Muscle layer of colon (tissue), 2 donors: ENCODE data around the gene LGR4.
A peak's percentile ranks its signal among the peaks of the same experiment; 100 is the strongest.

Experiments
- H3K27ac ChIP-seq: one replicate; pipeline ENCODE4 v1.7.0; 2013; ENCODE audit warnings: low read depth, mild to moderate bottlenecking, low read length, moderate library complexity
- H3K27me3 ChIP-seq, 2 donors: one replicate each; pipeline ENCODE4 v1.7.0; 2013; ENCODE audit warnings: low read length in 2 of 2, mild to moderate bottlenecking in 2 of 2; ENCODE audit not compliant: insufficient read depth in 2 of 2, control insufficient read depth in 1 of 2
- H3K36me3 ChIP-seq: one replicate; pipeline ENCODE4 v1.7.0; 2013; ENCODE audit warnings: mild to moderate bottlenecking, low read length; ENCODE audit not compliant: insufficient read depth
- H3K4me1 ChIP-seq: one replicate; pipeline ENCODE4 v1.7.0; 2013; ENCODE audit warnings: mild to moderate bottlenecking, low read length; ENCODE audit not compliant: insufficient read depth
- H3K4me3 ChIP-seq, 2 donors: one replicate each; pipeline ENCODE4 v1.7.0; 2013; ENCODE audit warnings: low read length in 2 of 2, low read depth in 1 of 2, mild to moderate bottlenecking in 1 of 2, moderate library complexity in 1 of 2
- H3K9ac ChIP-seq: one replicate; pipeline ENCODE4 v1.7.0; 2013; ENCODE audit warnings: low read length
- H3K9me3 ChIP-seq: one replicate; pipeline ENCODE4 v1.7.0; 2013; ENCODE audit warnings: mild to moderate bottlenecking, low read length
- donor health status: abdominal sarcoma.
- donor health status: Adenocarcinoma of cecum.

Gene LGR4

DNA sequence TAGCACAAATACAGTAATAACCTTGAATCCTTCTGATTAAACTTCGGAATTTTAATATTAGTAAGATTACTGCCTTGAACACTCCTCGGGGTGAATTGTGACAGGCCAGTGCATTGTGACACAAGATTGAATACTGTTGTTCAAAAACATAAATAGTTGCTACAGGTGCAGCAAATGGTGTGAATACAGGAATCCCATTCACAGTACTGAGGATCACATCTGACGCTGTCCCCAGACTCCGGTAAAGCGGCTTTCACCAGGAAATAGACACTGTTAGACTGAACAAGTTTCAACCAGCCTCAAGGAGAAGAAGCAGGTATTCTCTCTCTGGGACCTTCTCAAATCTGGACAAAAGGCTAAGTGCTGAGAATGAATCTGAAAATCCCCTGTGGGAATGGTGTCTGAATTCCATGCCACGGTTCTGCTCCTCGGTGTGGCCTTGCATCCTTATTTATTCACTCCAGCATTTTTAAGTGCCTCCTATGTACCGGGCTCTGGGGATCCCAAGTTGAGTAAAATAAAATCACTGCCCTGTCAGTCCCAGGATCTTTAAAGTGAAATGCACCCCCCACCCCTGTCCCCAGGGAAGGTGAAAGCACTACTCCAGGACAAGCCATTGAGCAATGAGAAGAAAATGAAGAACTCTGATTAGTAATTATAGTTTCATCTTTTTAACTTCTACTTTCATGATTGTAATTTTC is 3.4 kb downstream of the LGR4 start:
- H3K9me3 ChIP-seq: no peaks in the 10 kb centered on the region
- peak overlapping the region in 1 of 2 donors; percentile 81 for H3K4me3 ChIP-seq
- no peaks in the 10 kb centered on the region for H3K27me3 ChIP-seq
- H3K36me3 ChIP-seq: no peaks in the 10 kb centered on the region
- H3K27ac ChIP-seq: peak overlapping the region; percentile 23
- no peak overlapping the region for H3K9ac ChIP-seq
- H3K4me1 ChIP-seq: peaks cover 51% of the 10 kb centered on the region

DNA sequence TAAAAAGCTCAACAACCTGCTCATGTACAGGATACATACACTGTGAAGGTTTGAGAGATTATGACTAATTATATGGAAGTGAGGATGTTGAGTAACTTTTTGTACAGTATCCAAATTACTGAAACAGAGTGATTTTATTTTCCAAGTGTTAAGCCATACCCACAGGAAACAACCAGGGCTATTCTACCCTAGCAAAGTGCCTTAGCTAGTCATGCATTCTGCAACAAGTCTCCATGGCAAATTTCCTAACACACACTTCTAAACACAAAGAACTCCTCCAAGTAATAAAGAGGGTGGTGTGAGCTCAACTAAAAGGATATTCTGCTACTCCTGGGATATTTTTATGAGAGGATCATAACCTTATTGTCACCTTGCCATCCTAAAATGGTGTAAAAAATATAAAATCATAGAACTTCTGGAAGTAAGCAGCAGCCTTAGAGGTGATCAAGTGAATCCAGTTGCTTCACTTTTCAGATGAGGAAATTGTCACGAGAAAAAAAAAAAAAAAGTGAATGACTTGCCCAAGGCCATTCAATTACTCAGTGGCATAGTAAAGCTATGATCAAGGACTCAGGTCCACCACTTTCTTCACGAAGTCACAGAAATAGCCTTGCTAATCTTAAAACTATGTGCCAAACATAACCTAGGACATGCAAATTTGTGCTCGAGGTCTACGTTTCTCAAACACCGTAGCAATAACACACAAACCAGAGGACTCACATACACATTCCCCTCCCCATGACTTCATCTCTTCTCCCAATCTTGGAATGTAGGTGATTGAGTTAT is 4.2 kb downstream of the LGR4 start:
- Histone ChIP-seq H3K36me3 (no peaks in the 10 kb centered on the region), H3K27me3 (no peaks in the 10 kb centered on the region), H3K4me1 (peaks cover 51% of the 10 kb centered on the region), H3K4me3 (peak overlapping the region in 1 of 2 donors; percentile 8), H3K9ac (no peak overlapping the region), H3K9me3 (no peaks in the 10 kb centered on the region), H3K27ac (peak overlapping the region; percentile 58)

DNA sequence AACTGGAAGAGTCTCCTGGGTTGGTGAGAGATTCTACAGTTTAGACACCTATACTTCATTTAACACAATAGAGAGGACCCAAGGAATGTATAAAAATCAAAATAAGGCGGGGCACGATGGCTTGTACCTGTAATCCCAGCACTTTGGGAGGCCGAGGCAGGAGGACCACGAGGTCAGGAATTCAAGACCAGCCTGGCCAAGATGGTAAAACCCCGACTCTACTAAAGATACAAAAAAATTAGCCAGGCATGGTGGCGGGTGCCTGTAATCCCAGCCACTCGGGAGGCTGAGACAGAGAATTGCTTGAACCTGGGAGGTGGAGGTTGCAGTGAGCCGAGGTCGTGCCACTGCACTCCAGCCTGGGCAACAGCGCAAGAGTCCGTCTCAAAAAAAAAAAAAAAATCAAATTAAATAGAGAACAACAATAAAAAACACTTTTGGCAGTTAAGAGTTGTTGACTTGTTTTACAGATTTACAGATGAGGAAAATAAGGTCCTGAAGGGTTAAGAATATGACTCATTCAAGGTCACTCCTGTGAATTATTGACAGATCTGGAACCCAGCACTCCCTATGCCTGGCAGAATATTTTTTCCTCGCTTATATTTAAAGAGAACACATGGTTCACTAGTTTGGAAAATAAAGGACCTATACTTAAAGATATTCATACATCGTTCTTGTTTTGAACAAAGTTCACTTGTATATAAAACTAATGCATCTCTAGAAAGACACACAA is 5.2 kb downstream of the LGR4 start:
- no peak overlapping the region for H3K9ac ChIP-seq
- no peaks in the 10 kb centered on the region for H3K27me3 ChIP-seq
- H3K36me3 ChIP-seq: no peaks in the 10 kb centered on the region
- H3K27ac ChIP-seq: peak overlapping the region; percentile 58
- H3K4me1 ChIP-seq: peaks cover 47% of the 10 kb centered on the region
- H3K4me3 ChIP-seq: no peak overlapping the region
- no peaks in the 10 kb centered on the region for H3K9me3 ChIP-seq

DNA sequence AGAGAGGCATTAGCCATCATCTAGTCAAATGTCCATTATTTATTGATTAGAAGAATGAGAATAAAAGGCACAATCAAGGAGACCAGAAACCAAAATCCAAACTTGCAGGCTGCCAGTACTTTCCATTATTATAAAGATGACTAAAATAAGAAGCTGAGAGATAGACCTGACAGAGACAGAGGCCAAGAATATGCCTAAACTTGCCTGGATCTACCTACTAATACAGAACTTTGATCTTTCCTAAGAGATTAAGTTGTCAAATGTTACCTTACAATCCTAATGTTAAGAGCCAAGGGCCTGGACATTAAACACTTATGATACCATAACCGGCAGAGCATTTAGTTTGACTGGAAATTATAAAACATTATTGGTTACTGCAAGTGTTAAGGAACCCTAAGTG is 6.2 kb downstream of the LGR4 start:
- Histone ChIP-seq H3K4me3 (no peak overlapping the region), H3K9me3 (no peaks in the 10 kb centered on the region), H3K9ac (no peak overlapping the region), H3K27ac (no peak overlapping the region), H3K27me3 (no peaks in the 10 kb centered on the region), H3K4me1 (peaks cover 50% of the 10 kb centered on the region), H3K36me3 (no peaks in the 10 kb centered on the region)

DNA sequence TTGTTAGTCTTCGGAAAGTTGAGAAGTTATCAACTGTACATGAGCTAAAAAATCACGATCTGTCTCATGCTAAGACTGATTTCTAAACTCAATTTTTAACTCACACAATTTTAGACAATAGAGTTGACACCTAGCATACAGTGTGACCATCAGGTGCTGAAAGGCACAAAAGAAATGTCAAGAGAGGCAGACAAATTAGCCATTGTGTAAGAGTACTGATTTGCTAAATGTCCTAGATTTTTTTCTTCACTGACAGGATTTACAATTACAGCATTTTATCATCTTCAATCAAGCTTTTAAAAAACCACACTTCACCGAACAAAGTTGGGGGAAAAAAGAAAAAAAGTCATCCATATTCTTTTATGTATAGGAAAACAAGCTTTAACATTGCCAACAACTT is 7.0 kb downstream of the LGR4 start:
- Histone ChIP-seq H3K9ac (no peak overlapping the region), H3K27ac (no peak overlapping the region), H3K4me1 (peaks cover 45% of the 10 kb centered on the region), H3K27me3 (no peaks in the 10 kb centered on the region), H3K36me3 (no peaks in the 10 kb centered on the region), H3K4me3 (no peak overlapping the region), H3K9me3 (no peaks in the 10 kb centered on the region)

DNA sequence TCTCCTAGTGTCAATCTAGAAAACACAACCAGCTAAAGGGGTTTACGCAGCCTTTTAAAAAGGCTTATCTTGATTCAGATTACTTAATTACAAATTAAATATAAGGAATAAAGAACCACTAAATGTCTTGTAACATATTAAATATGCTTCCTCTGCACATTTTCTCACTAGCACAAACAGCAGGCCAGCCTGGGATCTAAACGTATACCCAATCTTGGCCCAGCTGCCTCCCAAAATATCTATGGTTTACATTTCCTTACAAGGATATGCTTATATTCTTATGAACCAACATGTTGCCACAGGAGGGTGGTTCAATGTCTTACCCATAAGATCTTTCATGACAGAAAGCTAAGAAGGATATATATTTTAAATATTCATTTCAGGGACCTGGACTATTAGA is 7.7 kb downstream of the LGR4 start:
- H3K27ac ChIP-seq: peak overlapping the region; percentile 32
- H3K27me3 ChIP-seq: no peaks in the 10 kb centered on the region
- H3K9me3 ChIP-seq: no peaks in the 10 kb centered on the region
- no peaks in the 10 kb centered on the region for H3K36me3 ChIP-seq
- H3K4me1 ChIP-seq: peaks cover 38% of the 10 kb centered on the region
- no peak overlapping the region for H3K9ac ChIP-seq
- no peak overlapping the region for H3K4me3 ChIP-seq

DNA sequence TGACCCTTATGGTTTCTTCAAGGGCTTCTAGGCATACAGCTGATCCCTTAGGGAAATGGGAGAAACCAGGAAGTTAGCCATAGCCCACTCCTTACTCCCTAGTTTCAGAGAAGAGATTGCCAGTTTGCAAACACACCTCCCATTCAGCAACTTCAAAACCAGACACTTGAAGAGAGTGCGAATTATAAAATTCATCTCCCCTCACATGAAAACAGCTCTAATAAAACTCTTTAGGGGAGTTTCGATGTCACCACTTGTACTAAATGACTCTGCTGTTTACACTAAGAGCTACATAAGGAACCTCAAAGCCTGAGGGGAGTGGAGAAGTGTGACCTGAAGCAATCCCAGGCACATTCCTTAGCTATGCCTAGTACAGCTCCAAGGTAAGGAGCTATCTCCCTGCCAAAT is 8.3 kb downstream of the LGR4 start:
- no peaks in the 10 kb centered on the region for H3K9me3 ChIP-seq
- no peak overlapping the region for H3K4me3 ChIP-seq
- H3K4me1 ChIP-seq: peaks cover 34% of the 10 kb centered on the region
- no peaks in the 10 kb centered on the region for H3K36me3 ChIP-seq
- H3K27ac ChIP-seq: no peak overlapping the region
- H3K9ac ChIP-seq: no peak overlapping the region
- no peaks in the 10 kb centered on the region for H3K27me3 ChIP-seq

DNA sequence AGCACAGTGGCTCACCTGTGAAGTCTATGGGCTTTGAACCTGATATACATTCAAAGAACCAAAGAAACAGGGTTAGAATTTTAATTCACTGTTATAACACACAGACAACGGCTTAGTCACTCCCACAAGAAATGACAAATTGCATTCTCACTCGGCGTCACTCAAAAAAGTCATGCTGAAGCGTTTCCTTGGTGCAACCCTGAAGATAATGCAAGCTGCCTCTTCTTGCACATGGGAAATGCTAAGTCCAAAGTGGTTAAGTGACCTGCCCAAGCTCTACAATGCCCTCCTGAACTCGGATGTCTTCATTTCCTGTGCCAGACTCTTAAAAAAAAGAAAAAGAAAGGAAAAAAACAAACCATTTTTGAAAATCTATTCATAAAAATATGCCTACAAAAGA is 10.0 kb downstream of the LGR4 start:
- H3K4me3 ChIP-seq: no peak overlapping the region
- H3K9ac ChIP-seq: no peak overlapping the region
- no peaks in the 10 kb centered on the region for H3K36me3 ChIP-seq
- no peaks in the 10 kb centered on the region for H3K9me3 ChIP-seq
- H3K27ac ChIP-seq: no peak overlapping the region
- peaks cover 17% of the 10 kb centered on the region for H3K4me1 ChIP-seq
- H3K27me3 ChIP-seq: no peaks in the 10 kb centered on the region

DNA sequence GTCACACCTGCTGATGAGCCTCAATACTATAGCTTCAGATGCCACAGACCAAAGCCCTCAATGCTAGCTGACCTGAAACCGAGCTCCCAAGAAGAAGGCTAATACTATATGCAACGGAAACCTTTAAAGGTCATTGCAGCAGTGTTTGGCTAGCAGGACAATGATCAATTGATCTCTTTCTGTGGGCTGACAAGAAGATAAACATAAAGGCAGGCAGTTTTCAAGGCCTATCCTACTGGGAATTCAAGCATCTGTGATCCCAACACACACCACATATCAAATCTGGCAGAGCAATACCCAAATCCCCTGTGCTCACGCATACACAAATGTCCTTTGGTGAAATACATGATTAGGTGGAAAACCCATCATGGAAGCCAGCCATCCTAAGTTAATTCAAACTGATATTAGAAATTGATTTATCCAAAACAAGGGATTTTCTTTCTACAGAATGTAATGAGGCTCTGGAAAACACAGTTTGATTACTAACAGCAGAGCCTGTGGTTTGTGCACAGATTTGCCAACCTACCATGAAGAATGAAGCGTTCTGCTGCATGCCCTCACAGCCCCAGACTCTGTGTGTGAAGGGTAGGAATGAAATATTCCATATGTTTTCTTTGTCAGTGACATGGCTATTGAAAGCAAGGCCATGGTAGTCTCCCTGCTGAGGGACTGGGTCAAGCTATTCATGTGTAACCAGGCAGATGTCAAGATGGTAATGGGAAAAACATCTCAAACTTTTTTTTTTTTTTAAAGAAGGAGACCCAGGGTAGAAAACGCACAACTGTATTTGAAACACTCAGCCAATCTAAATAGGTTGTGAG is 12.2 kb downstream of the LGR4 start:
- Histone ChIP-seq H3K4me3 (no peak overlapping the region), H3K27me3 (no peaks in the 10 kb centered on the region), H3K9me3 (no peaks in the 10 kb centered on the region), H3K36me3 (no peaks in the 10 kb centered on the region), H3K4me1 (peaks cover 27% of the 10 kb centered on the region), H3K27ac (no peak overlapping the region), H3K9ac (no peak overlapping the region)

DNA sequence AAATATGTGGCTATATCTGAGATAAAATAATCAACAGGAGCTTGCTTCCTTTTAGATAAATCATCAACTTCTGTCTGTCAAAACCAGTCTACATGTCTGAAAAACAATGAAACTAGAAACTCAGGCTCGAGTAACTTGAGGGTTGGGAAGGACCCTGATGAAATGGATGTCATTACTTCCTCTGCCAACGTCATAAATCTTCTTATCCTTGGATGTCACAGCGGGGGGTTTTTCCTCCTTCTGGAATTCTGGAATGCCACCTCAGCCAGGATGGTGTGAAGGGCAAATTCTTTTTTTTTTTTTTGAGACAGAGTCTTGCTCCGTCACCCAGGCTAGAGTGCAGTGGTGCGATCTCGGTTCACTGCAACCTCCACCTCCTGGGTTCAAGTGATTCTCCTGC is 13.4 kb downstream of the LGR4 start:
- no peak overlapping the region for H3K9ac ChIP-seq
- peaks cover 19% of the 10 kb centered on the region for H3K4me1 ChIP-seq
- H3K27me3 ChIP-seq: no peaks in the 10 kb centered on the region
- H3K9me3 ChIP-seq: no peaks in the 10 kb centered on the region
- H3K36me3 ChIP-seq: no peaks in the 10 kb centered on the region
- H3K4me3 ChIP-seq: no peak overlapping the region
- H3K27ac ChIP-seq: no peak overlapping the region

DNA sequence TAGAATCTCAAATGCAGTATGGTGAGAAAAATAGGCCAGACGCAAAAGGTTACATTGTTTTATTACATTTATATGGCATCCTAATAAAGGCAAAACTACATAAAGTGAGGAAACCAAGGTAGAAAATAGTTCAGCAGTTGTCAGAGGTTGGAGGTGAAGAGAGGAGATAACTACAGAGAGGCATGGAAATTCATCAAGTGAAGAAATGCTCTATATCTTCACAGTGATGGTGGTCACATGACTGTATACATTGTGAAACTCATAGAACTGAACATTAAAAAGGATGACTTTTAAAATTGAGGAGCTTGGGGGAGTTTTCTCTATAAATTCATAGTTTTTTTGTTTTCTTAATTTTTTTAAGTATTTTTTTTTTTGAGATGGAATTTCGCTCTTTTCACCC is 14.4 kb downstream of the LGR4 start:
- no peak overlapping the region for H3K4me3 ChIP-seq
- H3K9ac ChIP-seq: no peak overlapping the region
- no peaks in the 10 kb centered on the region for H3K27me3 ChIP-seq
- H3K9me3 ChIP-seq: no peaks in the 10 kb centered on the region
- H3K27ac ChIP-seq: no peak overlapping the region
- peaks cover 17% of the 10 kb centered on the region for H3K4me1 ChIP-seq
- H3K36me3 ChIP-seq: no peaks in the 10 kb centered on the region
